H1 (cell line): ENCODE measurements around the gene THUMPD3. TPM values are rescaled to one million over a fixed set of nuclear protein-coding genes. Genes with fewer than 3 reads are reported as not detected.

Experiments
- CTCF ChIA-PET: fragments of 300-600 bp; sonication (Branson Sonifier 250); formaldehyde crosslinking; loops from one replicate; lab custom pipeline; 2021; ENCODE audit not compliant: partially characterized antibody; lab: Charles Lee
- POLR2A ChIA-PET: fragments of 300-600 bp; sonication (Branson Sonifier 250); formaldehyde crosslinking; loops from one replicate; lab custom pipeline; 2021; ENCODE audit warnings: inconsistent platforms; ENCODE audit not compliant: partially characterized antibody; lab: Charles Lee
- DNase-seq, 2 experiments: peaks; one replicate each; pipeline versions ENCODE4 v3.0.0 to v3.0.0-alpha.2; 2010 to 2022; ENCODE audit warnings: low spot score in 2 of 2, low read depth in 1 of 2, mixed read lengths in 1 of 2
- FAIRE-seq: peaks from 2 replicates; lab custom pipeline; 2011; peaks lifted over from hg19 to GRCh38; lab: Jason Lieb, UNC
- H2AFZ ChIP-seq: 2 replicates; pipeline ENCODE4 v1.8.1; 2012; ENCODE audit warnings: low read length, inconsistent platforms
- H2AK5ac ChIP-seq: 2 replicates; pipeline ENCODE4 v1.6.1; 2013; ENCODE audit warnings: low read depth, low read length
- H2BK120ac ChIP-seq: replicated peaks from 2 replicates; pipeline ENCODE3; 2013; ENCODE audit warnings: low read depth, low read length, inconsistent platforms
- H2BK12ac ChIP-seq: 2 replicates; pipeline ENCODE4 v1.6.1; 2013; ENCODE audit warnings: low read depth, low read length
- H2BK15ac ChIP-seq: 2 replicates; pipeline ENCODE4 v1.6.1; 2013; ENCODE audit warnings: low read length
- H2BK20ac ChIP-seq: 2 replicates; pipeline ENCODE4 v1.6.1; 2013; ENCODE audit warnings: low read length
- H2BK5ac ChIP-seq: 2 replicates; pipeline ENCODE4 v1.6.1; 2013; ENCODE audit warnings: low read depth, low read length
- H3K14ac ChIP-seq: 2 replicates; pipeline ENCODE4 v1.6.1; 2013; ENCODE audit warnings: inconsistent platforms; ENCODE audit not compliant: insufficient read length
- H3K18ac ChIP-seq: 2 replicates; pipeline ENCODE4 v1.6.1; 2013; ENCODE audit warnings: low read length; ENCODE audit errors: extremely low read depth
- H3K23ac ChIP-seq: 2 replicates; pipeline ENCODE4 v1.6.1; 2013; ENCODE audit warnings: inconsistent platforms; ENCODE audit not compliant: insufficient read length
- H3K23me2 ChIP-seq: 2 replicates; pipeline ENCODE4 v1.6.1; 2013; ENCODE audit warnings: low read depth, low read length
- H3K27ac ChIP-seq: 2 replicates; pipeline ENCODE4 v1.6.1; 2011; ENCODE audit warnings: low read depth, low read length, inconsistent platforms
- H3K27me3 ChIP-seq, 4 experiments: replicated peaks in 1 of 4; 1 replicate in 1 of 4; 2 replicates in 3 of 4; pipeline versions ENCODE4 v1.6.1 to v1.8.1; 2011 to 2013; ENCODE audit warnings: low read length in 3 of 4, mild to moderate bottlenecking in 3 of 4, inconsistent platforms in 2 of 4, mixed read lengths in 2 of 4, moderate library complexity in 1 of 4; ENCODE audit not compliant: control insufficient read depth in 3 of 4, insufficient read depth in 3 of 4; ENCODE audit errors: extremely low read depth in 1 of 4
- H3K36me3 ChIP-seq, 4 experiments: 2 replicates each; pipeline versions ENCODE4 v1.6.1 to v1.8.1; 2011 to 2013; ENCODE audit warnings: mild to moderate bottlenecking in 4 of 4, low read length in 3 of 4, moderate library complexity in 2 of 4, control low read depth in 1 of 4, inconsistent platforms in 1 of 4; ENCODE audit not compliant: insufficient read depth in 4 of 4, control insufficient read depth in 2 of 4
- H3K4ac ChIP-seq: replicated peaks from 2 replicates; pipeline ENCODE3; 2013; ENCODE audit warnings: low read length, low read depth, mixed read lengths, inconsistent platforms; ENCODE audit not compliant: insufficient read length
- H3K4me1 ChIP-seq, 4 experiments: replicated peaks in 1 of 4; 1 replicate in 1 of 4; 2 replicates in 3 of 4; pipeline versions ENCODE4 v1.6.1 to v1.8.1; 2011 to 2013; ENCODE audit warnings: low read length in 3 of 4, inconsistent platforms in 2 of 4, mixed read lengths in 1 of 4; ENCODE audit not compliant: insufficient read depth in 4 of 4, control insufficient read depth in 3 of 4
- H3K4me2 ChIP-seq, 2 experiments: 2 replicates each; pipeline versions ENCODE4 v1.6.1 to v1.8.1; 2011 to 2013; ENCODE audit warnings: low read depth in 2 of 2, low read length in 2 of 2, control low read depth in 1 of 2, inconsistent platforms in 1 of 2, mild to moderate bottlenecking in 1 of 2; ENCODE audit not compliant: insufficient read depth in 1 of 2
- H3K4me3 ChIP-seq, 4 experiments: fragments of 200-600, 300-600 bp in 1 of 4; sonication (generic), shearing (Covaris generic), sonication (Bioruptor Twin) in 1 of 4; 2 replicates each; pipeline versions ENCODE4 v1.5.1 to v1.8.1; 2011 to 2016; ENCODE audit warnings: low read length in 4 of 4, low read depth in 3 of 4, control low read depth in 2 of 4, inconsistent platforms in 2 of 4, mild to moderate bottlenecking in 2 of 4, mixed read lengths in 1 of 4, moderate library complexity in 1 of 4; ENCODE audit not compliant: insufficient read depth in 2 of 4; ENCODE audit errors: extremely low read depth in 1 of 4
- H3K56ac ChIP-seq: replicated peaks from 2 replicates; pipeline ENCODE3; 2013; ENCODE audit warnings: low read depth, mild to moderate bottlenecking, mixed read lengths, low read length, inconsistent platforms; ENCODE audit not compliant: insufficient read length
- H3K79me1 ChIP-seq: 2 replicates; pipeline ENCODE4 v1.6.1; 2013; ENCODE audit warnings: low read depth, low read length, control low read depth
- H3K79me2 ChIP-seq, 2 experiments: 2 replicates each; pipeline versions ENCODE4 v1.6.1 to v1.8.1; 2012 to 2013; ENCODE audit warnings: low read length in 2 of 2, mild to moderate bottlenecking in 2 of 2, inconsistent platforms in 1 of 2; ENCODE audit not compliant: insufficient read depth in 2 of 2, control insufficient read depth in 1 of 2
- H3K9ac ChIP-seq, 4 experiments: replicated peaks in 1 of 4; 1 replicate in 1 of 4; 2 replicates in 3 of 4; pipeline versions ENCODE4 v1.6.1 to v1.8.1; 2011 to 2013; ENCODE audit warnings: low read depth in 3 of 4, low read length in 3 of 4, control low read depth in 2 of 4, mild to moderate bottlenecking in 2 of 4, moderate library complexity in 2 of 4, inconsistent platforms in 1 of 4; ENCODE audit errors: extremely low read depth in 1 of 4
- H3K9me3 ChIP-seq, 2 experiments: 2 replicates each; pipeline versions ENCODE4 v1.6.1 to v1.8.1; 2012 to 2013; ENCODE audit warnings: mild to moderate bottlenecking in 2 of 2, moderate library complexity in 2 of 2, control low read depth in 1 of 2, inconsistent platforms in 1 of 2, low read depth in 1 of 2, low read length in 1 of 2, mixed read lengths in 1 of 2; ENCODE audit not compliant: insufficient read depth in 2 of 2
- H4K20me1 ChIP-seq, 2 experiments: replicated peaks in 1 of 2; 2 replicates each; pipeline versions ENCODE3 to v1.8.1; 2011 to 2013; ENCODE audit warnings: inconsistent platforms in 2 of 2, low read length in 2 of 2, mild to moderate bottlenecking in 1 of 2; ENCODE audit not compliant: insufficient read depth in 2 of 2, control insufficient read depth in 1 of 2
- H4K5ac ChIP-seq: 2 replicates; pipeline ENCODE4 v1.6.1; 2013; ENCODE audit warnings: low read length, low read depth, mixed read lengths, inconsistent platforms; ENCODE audit not compliant: insufficient read length
- H4K8ac ChIP-seq: 2 replicates; pipeline ENCODE4 v1.8.0; 2013; ENCODE audit warnings: mild to moderate bottlenecking, moderate library complexity, low read length, inconsistent platforms; ENCODE audit not compliant: insufficient read depth; ENCODE audit errors: extremely low read depth
- H4K91ac ChIP-seq: replicated peaks from 2 replicates; pipeline ENCODE3; 2013; ENCODE audit warnings: low read length, mixed read lengths, inconsistent platforms; ENCODE audit not compliant: insufficient read length
- ATF3 ChIP-seq: IDR thresholded peaks from 2 replicates; pipeline ENCODE4 v1.6.1; 2011; ENCODE audit warnings: low read depth, mild to moderate bottlenecking, low read length; ENCODE audit not compliant: insufficient read depth
- FOSL1 ChIP-seq: IDR thresholded peaks from 2 replicates; pipeline ENCODE4 v1.6.1; 2011; ENCODE audit warnings: mild to moderate bottlenecking, low read depth, low read length, moderate library complexity; ENCODE audit not compliant: insufficient read depth
- POU5F1 ChIP-seq: IDR thresholded peaks from 2 replicates; pipeline ENCODE4 v1.6.1; 2011; ENCODE audit warnings: low read depth, mild to moderate bottlenecking, low read length, moderate library complexity
- SIN3A ChIP-seq, 2 experiments: IDR thresholded peaks in 1 of 2; conservative IDR thresholded peaks in 1 of 2; 2 replicates each; pipeline ENCODE4 v1.6.1; 2011 to 2012; ENCODE audit warnings: low read length in 2 of 2, improper control_type of control experiment in 1 of 2, low read depth in 1 of 2, mild to moderate bottlenecking in 1 of 2
- WGBS, 2 experiments: shearing (Covaris generic) in 1 of 2; methylation state at CpG; one replicate each; pipeline versions ENCODE4 v1.1.6 to v1.1.7; 2013 to 2015; ENCODE audit warnings: low lambda C conversion rate in 2 of 2, mixed read lengths in 2 of 2, inconsistent platforms in 1 of 2, low coverage in 1 of 2, missing lambda C conversion rate in 1 of 2; ENCODE audit not compliant: insufficient replicate concordance in 2 of 2, insufficient coverage in 1 of 2, insufficient read length in 1 of 2; ENCODE audit errors: extremely low coverage in 1 of 2, missing lambda C conversion rate in 1 of 2; 5-methylcytosine and 5-hydroxymethylcytosine counted together
- polyA plus RNA-seq, 7 experiments: library from polyadenylated mRNA; depleted of rRNA in 3 of 7; stranded (reverse) in 5 of 7; unstranded in 2 of 7; fragments of >200 nt in 5 of 7; fragments of 200-250 nt in 2 of 7; gene quantifications; 1 replicate in 5 of 7; 2 replicates in 1 of 7; 4 replicates in 1 of 7; pipeline versions ENCODE4 v1.2.1 to v1.2.3, GENCODE V29; 2011 to 2013; ENCODE audit warnings: missing spikeins in 2 of 7, mixed read lengths in 2 of 7
- total RNA-seq: library from RNA; stranded (reverse); fragmentation: NEBNext Ultra II Directional; extraction: Animal tissue kit (Norgen Biotek cat#: 25700); gene quantifications from 2 replicates; pipeline ENCODE4 v1.2.1, GENCODE V29; 2021

Gene THUMPD3
- total and polyA plus RNA-seq, 2 of the 8 experiments (the other 6 are each of a cell fraction or from before 2014, with no cell fraction given): 26.7 to 68.9 TPM

- H4K8ac ChIP-seq: no peak overlapping the region
- no peak overlapping the region for H2AK5ac ChIP-seq
- H3K18ac ChIP-seq: no peak overlapping the region
- no peak overlapping the region for H2BK15ac ChIP-seq
- TF ChIP-seq ATF3 (no peak), POU5F1 (no peak), FOSL1 (no peak), SIN3A (conservative IDR thresholded peaks at IDR 0.05 in 1 of 2, IDR thresholded peaks at IDR 0.05 in 1 of 2; ENCODE audit: low read depth in 1 of 2, low read length in 2 of 2) (no peak)
- H3K23me2 ChIP-seq: no peaks in the 10 kb centered on the region
- ChIA-PET CTCF (interaction anchor here (1.2 kb wide), 1 partner anchor 14 kb away, joined by 3 read pairs; no protein-coding TSS in a partner anchor), POLR2A (no interaction called here)
- H3K9me3 ChIP-seq: peaks cover 19 to 31% of the 10 kb centered on the region in 2 experiments
- H3K4me3 ChIP-seq: no peak overlapping the region
- H3K27ac ChIP-seq: no peak overlapping the region
- H3K56ac ChIP-seq: no peak overlapping the region
- H4K5ac ChIP-seq: no peak overlapping the region
- no peaks in the 10 kb centered on the region for H3K27me3 ChIP-seq
- no peak overlapping the region for H2BK20ac ChIP-seq
- H4K91ac ChIP-seq: no peak overlapping the region
- no peaks in the 10 kb centered on the region; a peak in 3 of 8 replicates for H3K36me3 ChIP-seq
- H3K4me2 ChIP-seq: no peak overlapping the region
- no peaks in the 10 kb centered on the region for H3K79me2 ChIP-seq
- H3K23ac ChIP-seq: no peak overlapping the region
- no peak overlapping the region for H3K4ac ChIP-seq
- H3K4me1 ChIP-seq: no peaks in the 10 kb centered on the region
- DNase-seq (no peak), FAIRE-seq (no peak)
- H2AFZ ChIP-seq: no peak overlapping the region
- H2BK5ac ChIP-seq: no peak overlapping the region
- H2BK12ac ChIP-seq: no peak overlapping the region
- no peak overlapping the region for H3K14ac ChIP-seq
- H3K79me1 ChIP-seq: no peaks in the 10 kb centered on the region
- 73% methylated on average over 4 of the region's 4 CpGs; no CpG with 5 or more reads in 1 of the 2 experiments for WGBS, 2 experiments
- H2BK120ac ChIP-seq: no peak overlapping the region
- H3K9ac ChIP-seq: no peak overlapping the region
- H4K20me1 ChIP-seq: no peaks in the 10 kb centered on the region
Observed at GRCh38 chr3:9324944-9325343, 37.9 kb upstream of the THUMPD3 start.
